Epidermal melanocyte (primary cell): ENCODE results near the gene CCND1.
A peak's percentile ranks its signal among the peaks of the same experiment; 100 is the strongest.
"Not testable (repeated sequence)": the region's sequence is repeated elsewhere in the genome, so short reads cannot be mapped to it uniquely, and the experiment has no call there.

Source experiments
- DNase-seq: peaks from one replicate; pipeline ENCODE4 v3.0.0; 2011; ENCODE audit warnings: low spot score; ENCODE audit not compliant: insufficient read length

Gene CCND1

DNA sequence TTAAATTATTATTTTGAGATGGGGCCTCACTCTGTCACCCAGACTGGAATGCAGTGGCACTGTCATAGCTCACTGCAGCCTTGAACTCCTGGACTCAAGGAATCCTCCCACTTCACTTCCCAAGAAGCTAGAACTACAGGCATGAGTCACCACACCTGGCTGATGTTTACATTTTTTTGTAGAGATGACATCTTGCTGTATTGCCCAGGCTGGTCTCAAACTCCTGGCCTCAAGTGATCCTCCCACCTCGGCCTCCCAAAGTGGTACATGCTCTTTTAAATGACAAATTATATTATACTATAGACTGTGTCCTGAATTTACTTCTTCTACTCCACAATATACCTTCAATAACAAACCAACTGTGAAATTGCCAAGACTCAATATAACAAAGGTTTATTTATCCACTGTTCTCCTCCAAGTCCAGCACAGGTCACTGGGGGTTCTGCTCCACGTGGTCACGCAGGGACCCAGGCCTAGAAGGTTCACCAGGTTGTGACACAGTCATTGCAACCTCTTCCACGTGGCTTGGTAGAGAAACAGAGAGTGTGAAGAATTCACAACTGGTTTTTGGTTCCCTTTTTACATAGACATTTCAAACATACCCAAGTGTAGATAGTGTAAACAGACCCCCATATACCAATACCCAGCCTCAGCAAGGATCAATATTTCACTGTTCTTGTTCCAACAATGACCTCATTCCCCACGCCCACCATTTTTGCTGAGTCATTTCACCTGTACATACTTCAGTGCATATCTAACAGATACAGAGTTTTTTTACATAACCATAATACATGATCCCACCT is 47.2 kb downstream of the CCND1 start:
- not testable (repeated sequence) for DNase-seq

DNA sequence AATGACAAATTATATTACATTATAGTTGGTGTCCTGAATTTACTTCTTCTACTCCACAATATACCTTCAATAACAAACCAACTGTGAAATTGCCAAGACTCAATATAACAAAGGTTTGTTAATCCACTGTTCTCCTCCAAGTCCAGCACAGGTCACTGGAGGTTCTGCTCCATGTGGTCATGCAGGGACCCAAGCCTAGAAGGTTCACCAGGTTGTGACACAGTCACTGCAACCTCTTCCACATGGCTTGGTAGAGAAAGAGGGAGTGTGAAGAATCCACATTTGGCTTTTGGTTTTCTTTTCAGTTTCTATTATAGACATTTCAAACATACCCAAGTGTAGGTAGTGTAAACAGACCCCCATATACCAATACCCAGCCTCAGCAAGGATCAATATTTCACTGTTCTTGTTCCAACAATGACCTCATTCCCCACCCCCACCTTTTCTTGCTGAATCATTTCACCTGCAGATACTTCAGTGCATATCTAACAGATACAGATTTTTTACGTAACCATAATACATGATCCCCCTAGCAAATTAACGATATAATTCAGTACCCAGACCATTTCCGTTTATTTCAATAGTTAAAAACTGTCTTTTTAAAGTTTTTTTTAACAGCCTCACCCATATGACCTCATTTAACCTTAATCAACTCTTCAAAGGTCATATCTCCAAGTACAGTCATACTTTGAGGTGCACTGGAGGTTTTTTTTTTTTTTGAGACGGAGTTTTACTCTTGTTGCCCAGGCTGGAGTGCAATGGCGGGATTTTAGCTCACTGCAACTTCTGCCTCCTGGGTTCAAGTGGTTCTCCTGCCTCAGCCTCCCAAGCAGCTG is 48.7 kb downstream of the CCND1 start:
- no peak for DNase-seq

DNA sequence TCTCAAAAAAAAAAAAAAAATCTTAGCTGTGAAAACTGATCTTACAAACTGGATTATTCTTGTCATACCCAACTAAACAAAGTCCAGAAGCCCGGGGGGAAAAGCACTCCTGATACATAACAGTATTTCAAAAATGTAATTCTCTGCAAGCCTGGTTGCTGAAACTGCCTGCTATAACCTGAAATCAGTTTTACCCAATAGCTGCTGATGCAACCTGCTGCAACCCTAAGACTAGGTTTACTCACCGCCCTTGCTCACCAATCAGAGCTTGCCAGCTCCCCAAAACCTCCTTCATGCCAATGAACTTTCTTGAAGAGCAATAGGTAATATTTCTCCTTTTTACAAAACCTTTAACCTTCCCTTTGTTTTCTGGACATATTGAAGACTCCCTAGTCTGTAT is 50.5 kb downstream of the CCND1 start:
- no peak for DNase-seq

DNA sequence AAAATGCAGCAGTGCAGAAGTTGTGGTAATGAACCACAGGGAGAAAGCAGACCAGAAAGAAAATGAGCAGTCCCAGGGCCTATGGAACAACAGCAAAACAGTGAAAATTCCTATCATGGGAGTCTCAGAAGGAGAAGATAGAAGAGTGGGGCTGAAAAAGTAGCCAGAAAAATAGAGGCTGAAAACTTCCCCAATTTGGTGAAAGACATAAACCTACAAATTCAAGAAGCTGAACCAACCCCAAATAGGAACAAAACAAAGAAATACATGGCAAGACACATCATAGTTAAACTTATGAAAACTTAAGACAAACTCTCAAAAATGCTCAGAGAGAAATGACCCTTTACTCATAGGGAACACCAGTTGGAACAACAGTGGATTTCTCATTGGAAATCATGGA is 51.5 kb downstream of the CCND1 start:
- no peak for DNase-seq

DNA sequence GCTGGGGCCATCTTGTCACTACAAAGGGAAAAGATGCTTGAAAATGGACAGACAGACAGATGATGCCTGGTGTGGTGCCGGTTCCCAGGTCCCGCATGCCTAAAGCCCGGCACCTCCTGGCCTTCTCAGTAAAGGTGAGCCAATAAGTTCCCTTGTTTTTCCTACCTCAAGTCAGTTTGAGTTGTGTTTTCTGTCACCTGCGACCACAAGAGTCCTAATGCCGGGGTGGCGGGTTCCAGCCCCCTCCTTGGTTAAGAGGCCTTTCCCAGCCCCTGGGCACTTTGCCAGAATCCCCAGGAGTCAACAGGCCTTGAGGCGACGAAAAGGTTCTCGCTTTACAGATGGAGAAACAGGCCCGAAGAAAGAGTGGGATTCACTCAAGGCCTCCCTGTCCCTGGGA is 53.8 kb downstream of the CCND1 start:
- no peak for DNase-seq

DNA sequence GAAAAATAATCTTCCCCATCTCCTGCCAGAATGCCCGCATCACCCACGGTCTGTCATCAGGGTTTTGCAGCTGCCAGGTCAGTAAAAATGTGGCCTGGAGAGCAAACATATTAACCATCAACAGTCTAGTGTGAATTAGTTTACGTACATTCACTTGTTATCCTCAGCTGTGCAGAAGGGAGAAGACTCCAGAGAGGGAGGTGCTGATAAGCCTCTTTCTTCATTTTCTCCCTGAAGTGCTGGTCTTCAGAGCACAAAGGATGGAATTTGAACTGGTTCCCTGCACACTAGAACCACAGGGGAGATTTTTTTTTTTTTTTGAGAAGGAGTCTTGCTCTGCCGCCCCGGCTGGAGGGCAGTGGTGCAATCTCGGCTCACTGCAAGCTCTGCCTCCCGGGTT is 54.6 kb downstream of the CCND1 start:
- DNase-seq = no peak

DNA sequence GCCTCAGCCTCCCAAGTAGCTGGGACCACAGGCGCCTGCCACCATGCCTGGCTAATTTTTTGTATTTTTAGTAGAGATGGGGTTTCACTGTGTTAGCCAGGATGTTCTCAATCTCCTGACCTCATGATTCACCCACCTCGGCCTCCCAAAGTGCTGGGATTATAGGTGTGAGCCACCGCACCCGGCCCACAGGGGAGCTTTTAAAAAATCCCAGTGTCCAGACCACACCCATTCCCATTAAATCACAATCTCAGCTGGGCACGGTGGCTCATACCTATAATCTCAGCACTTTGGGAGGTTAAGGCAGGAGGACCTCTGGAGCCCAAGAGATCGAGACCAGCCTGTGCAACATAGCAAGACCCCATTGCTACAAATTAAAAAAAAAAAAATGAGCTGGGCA is 55.0 kb downstream of the CCND1 start:
- not testable (repeated sequence) for DNase-seq

DNA sequence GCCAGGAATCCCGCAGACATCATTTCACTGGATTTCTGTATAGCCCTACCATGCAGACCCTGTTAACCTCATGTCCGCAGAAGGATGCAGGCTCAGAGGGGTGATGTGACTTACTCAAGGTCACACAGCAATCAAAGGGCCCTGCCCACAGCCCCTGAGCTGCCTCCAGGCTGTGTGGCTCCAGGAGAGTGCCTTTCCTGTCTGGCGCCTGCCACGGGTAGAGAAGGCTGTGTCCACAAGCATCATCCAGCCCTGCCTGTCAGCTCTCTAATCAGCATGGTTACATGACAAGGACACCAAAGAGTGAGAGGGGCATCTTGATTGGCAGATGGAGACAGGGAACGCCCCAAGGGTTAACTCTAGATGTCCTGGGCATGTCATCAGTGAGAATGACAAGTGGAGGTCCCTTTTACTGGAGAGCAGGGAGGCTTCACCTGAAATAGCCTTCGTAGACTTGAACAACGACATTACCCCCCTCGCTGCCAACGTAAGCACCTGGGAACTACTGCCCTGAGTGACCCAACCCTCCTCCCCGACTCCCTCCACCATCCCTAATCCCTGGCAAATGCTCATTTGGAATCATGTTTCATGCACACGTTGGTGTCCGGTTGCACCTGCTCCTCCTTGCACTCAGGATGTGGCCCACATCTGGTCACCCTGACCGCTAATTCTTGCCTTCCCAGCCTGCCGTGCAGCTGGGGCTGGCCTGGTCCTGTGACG is 56.0 kb downstream of the CCND1 start:
- DNase-seq = no peak

DNA sequence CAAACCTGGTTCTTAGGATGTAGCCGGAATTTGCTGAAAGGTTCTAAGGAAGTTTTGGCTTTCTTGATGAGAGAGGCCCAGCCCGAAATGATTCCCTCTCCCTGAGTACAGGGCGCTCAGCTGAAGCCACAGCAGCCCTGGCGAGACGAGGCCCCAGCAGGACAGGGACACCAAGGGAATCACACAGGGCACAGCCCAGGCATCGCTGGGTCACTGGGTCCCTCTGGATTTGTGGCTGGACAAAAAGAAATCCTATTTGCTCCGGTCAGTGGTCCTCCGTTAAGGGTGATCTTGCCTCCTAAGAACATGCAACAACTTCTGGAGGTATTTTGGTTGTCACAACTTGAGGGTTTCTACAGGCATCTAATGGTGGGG is 56.5 kb downstream of the CCND1 start:
- no peak for DNase-seq

DNA sequence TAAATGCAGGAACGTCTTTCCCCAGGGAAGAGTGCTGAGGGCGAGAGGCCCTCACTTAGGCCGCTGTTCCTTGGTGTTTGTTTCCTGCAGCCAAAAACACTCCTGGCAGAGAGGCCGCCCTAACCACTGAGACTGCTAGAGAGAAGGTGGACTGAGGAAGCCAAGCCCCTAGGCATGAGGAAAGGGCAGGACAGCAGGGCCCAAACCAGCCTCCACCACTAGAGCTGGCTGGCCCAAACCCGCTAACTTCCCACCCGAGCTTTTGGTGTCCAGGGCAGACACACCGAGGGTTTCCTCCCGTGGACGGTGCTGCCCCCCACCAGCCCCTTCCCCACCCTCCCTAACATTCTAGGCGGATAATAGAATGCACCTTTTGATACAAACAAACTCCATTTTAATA is 56.9 kb downstream of the CCND1 start:
- DNase-seq = no peak

DNA sequence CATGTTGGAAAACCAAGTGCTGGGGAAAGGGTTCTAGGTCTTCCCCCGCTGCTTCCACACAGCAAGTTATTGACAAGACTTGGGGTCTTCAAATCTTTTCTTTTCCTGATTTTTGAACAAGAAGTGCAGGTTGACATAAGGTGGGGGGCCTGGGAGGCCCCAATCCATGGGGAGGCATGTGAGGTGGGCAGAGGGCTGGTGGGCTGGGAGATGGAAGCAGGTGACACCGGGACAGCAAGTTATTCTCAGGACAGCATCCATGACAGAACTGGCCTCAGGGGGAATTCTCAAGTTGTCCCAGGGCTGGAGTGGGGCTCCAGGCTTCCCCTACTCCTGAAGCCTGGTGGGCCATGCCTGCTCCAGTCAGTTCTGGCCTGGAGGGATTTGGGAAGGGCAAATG is 57.4 kb downstream of the CCND1 start:
- DNase-seq = no peak

DNA sequence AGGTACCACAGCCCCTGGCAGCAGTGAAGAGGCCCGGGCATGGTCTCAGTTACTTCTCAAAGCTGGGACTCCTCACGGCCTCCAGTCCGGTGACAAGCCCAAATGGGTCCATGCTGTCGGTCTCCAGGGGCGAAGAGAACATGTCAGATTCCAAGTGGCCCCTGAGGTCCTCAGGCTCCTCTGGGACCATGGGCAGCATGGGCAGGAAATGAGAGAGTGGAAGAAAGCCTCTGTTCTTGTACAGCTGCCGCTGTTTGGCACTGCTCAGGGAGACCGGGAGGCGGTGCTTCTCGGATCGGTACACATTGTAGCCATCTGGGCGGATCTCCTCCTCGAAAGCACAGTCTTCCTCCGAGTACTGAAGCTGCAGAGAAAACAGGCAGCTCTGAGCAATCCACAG is 58.3 kb downstream of the CCND1 start:
- DNase-seq = no peak

DNA sequence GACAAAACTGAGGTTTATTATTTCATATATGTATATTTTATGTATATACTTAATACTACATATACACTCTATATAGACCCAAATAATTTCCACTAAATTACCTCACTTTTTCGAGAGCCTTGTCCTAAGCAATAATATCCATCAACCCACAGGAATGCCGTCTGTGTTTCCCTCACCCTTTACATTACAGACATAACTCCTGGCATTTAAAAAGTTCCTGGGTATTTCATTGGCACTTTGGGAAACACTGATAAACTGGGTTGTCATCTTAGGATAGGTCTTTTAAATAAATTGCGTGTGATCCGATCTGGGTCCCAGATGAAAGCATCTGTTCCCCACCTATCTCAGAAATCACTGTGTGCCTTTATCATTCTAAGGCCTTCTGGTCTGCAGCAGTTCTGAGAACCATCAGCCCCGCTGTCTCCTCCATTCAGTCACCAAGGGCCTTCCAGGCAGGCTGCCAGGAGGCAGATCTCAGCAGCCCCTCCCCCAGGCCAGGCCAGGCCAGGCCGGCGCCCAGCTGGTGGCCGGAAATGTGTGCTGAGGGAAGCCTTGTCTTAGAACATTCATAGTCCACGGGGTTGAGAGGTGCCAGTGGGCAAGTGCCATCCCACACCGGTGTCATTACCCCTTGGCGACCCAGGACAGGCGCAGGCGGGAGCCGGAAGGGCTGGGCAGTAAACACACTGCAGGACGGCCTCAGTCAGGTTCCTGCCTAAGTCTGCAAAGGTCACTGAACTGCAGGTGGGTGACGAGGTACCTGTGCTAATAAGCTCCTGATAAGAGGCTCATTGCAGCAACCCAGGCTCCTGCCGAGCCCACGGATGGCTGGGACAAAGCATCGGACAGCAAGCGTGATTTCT is 59.6 kb downstream of the CCND1 start:
- DNase-seq = peak; percentile 61

DNA sequence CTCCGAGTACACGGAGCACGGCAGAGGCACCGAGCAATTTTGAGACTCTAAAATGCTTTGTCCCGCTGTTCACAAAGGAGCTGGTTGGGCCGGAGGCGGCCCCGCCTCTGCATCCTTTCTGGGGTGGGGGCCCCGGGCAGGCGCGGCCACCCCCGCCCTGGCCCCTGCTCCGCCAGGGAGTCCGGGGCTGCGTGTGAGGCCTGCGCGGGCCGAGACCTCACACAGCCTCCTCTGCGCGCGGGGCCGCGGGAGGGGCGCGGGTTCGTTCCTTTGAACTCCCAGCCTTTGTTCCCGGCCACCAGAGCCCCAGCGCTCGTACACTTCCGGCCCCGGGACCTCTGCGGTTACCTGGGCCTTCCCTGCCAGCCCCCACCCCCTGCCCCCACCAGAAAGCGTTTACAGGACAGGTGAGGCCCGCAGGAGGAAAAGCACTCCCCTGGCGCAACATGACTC is 61.3 kb downstream of the CCND1 start:
- DNase-seq = no peak

DNA sequence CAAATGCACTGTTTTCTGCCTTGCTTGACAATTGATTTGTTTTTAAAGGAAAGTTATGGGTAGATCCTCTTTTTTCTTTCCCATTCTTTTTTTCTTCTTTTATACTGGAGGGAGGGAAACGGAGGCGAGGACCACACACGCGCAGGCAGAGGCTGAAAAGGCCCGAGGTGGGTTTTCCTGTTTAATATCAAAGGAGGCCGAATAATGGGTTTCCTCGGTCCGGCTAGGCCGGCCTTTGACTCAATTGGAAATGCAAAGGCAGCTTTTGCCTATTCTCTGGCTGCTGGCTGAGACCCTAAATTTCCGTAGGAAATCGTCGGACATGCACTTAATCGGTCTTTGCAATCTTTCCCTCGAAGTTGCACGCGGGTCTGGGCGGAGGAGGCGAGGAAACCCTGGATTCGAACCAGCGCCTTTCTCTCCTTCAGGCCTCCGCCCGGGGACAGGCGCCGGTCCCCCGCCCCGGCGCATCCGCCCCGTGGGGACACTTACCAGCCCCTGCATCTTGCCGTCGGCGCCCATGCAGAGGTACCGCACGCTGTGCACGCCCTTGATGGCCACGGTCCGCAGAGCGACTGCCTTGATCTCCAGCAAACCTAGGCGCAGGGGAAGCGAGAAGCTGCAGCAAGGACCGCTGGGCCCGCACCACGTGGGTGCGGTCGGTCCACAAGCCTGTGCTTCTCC is 62.0 kb downstream of the CCND1 start:
- DNase-seq = no peak

DNA sequence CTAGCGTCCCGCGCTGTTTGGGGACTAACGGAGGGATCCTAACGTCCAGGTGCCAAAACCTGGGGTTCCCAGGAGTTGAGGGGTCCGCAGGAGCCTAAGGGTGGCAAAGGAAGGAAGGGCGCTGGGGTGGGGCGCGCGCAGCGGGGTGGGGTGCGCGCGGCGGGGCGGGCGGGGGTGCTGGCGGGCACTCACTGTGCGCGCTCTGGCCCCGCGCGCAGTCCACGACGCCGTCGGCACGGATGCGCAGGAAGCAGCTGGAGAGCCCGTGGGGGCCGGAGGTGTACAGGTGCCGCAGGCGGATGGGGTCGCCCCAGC is 62.5 kb downstream of the CCND1 start:
- DNase-seq = no peak
